ENCODE data around the gene HOXC10. TPM values are rescaled to one million over a fixed set of nuclear protein-coding genes. Genes with fewer than 3 reads are reported as not detected.

Gene HOXC10
- total and polyA plus RNA-seq, 4 experiments from 2014 or later, result not detected

- peak; percentile 76 to 87 (median 80) for DNase-seq
- peaks cover 9 to 42% (median 25%) of the 10 kb centered on the region in 4 donors for H3K4me1 Mint-ChIP-seq
- H3K27me3 Mint-ChIP-seq, result peaks cover 70 to 85% of the 10 kb centered on the region in 2 donors
- peaks cover 0 to 2% (median 0%) of the 10 kb centered on the region in 8 donors for H3K9me3 Mint-ChIP-seq
- H3K36me3 Mint-ChIP-seq, result no peaks in the 10 kb centered on the region
- Histone ChIP-seq H3K27me3 (ENCODE audit: insufficient read depth, low read length) (peaks cover 84% of the 10 kb centered on the region), H3K4me3 (ENCODE audit: low read length in 2 of 2) (peak overlapping the region in 1 of 2 donors; percentile 44), H3K27ac (ENCODE audit: low read depth, low read length) (no peak overlapping the region), H3K36me3 (ENCODE audit: insufficient read depth, low read length) (no peaks in the 10 kb centered on the region), H3K9me3 (ENCODE audit: control insufficient read depth in 1 of 2, low read length in 2 of 2) (no peaks in the 10 kb centered on the region), H3K4me1 (ENCODE audit: insufficient read depth, low read length) (peaks cover 19% of the 10 kb centered on the region)
- ChIA-PET CTCF (ENCODE audit: partially characterized antibody) (interaction anchor here (0.6 to 6.9 kb wide), 11 partner anchors 11 to 347 kb away, joined by 3 to 109 read pairs (median 5); partner anchors contain the start of gene SMUG1), POLR2A (ENCODE audit: partially characterized antibody) (interaction anchor here (1.0 to 4.2 kb wide), 4 partner anchors 9 to 201 kb away, joined by 3 to 19 read pairs (median 7); no protein-coding TSS in a partner anchor)
- peak overlapping the region; percentile 64 to 92 (median 79) for H3K4me3 Mint-ChIP-seq
- H3K27ac Mint-ChIP-seq, result peak overlapping the region in 5 of 7 donors; percentile 5 to 58 (median 18)
- intact Hi-C loops (cut with micrococcal nuclease), result loop anchor here (1.0 to 5.0 kb wide), 6 partner anchors 21 to 371 kb away; no protein-coding TSS in a partner anchor
These were observed 21.1 kb downstream of the HOXC10 start for GRCh38 chr12:54005853-54006558.

- Histone ChIP-seq H3K9me3 (ENCODE audit: control insufficient read depth in 1 of 2, low read length in 2 of 2) (no peaks in the 10 kb centered on the region), H3K4me1 (ENCODE audit: insufficient read depth, low read length) (peaks cover 19% of the 10 kb centered on the region), H3K27ac (ENCODE audit: low read depth, low read length) (no peak overlapping the region), H3K4me3 (ENCODE audit: low read length in 2 of 2) (peak overlapping the region in 1 of 2 donors; percentile 44), H3K36me3 (ENCODE audit: insufficient read depth, low read length) (no peaks in the 10 kb centered on the region), H3K27me3 (ENCODE audit: insufficient read depth, low read length) (peaks cover 83% of the 10 kb centered on the region)
- intact Hi-C loops (cut with micrococcal nuclease), result loop anchor here (1.0 to 5.0 kb wide), 6 partner anchors 20 to 371 kb away; no protein-coding TSS in a partner anchor
- H3K27ac Mint-ChIP-seq, result peak overlapping the region in 2 of 7 donors; percentile 18 to 22
- ChIA-PET CTCF (ENCODE audit: partially characterized antibody) (interaction anchor here (1.0 to 6.9 kb wide), 10 partner anchors 10 to 212 kb away, joined by 3 to 109 read pairs (median 10); partner anchors contain the start of genes HOXC5 and SMUG1), POLR2A (ENCODE audit: partially characterized antibody) (interaction anchor here (1.0 to 4.2 kb wide), 5 partner anchors 10 to 209 kb away, joined by 3 to 19 read pairs (median 5); no protein-coding TSS in a partner anchor)
- peaks cover 16 to 48% (median 30%) of the 10 kb centered on the region in 4 donors for H3K4me1 Mint-ChIP-seq
- H3K4me3 Mint-ChIP-seq, result peak overlapping the region; percentile 64 to 92 (median 79)
- no peaks in the 10 kb centered on the region for H3K36me3 Mint-ChIP-seq
- H3K9me3 Mint-ChIP-seq, result peaks cover 0 to 2% (median 0%) of the 10 kb centered on the region in 8 donors
- DNase-seq, result no peak
- peaks cover 73 to 85% of the 10 kb centered on the region in 2 donors for H3K27me3 Mint-ChIP-seq
These were observed 21.7 kb downstream of the HOXC10 start for GRCh38 chr12:54006559-54007220.

DNA sequence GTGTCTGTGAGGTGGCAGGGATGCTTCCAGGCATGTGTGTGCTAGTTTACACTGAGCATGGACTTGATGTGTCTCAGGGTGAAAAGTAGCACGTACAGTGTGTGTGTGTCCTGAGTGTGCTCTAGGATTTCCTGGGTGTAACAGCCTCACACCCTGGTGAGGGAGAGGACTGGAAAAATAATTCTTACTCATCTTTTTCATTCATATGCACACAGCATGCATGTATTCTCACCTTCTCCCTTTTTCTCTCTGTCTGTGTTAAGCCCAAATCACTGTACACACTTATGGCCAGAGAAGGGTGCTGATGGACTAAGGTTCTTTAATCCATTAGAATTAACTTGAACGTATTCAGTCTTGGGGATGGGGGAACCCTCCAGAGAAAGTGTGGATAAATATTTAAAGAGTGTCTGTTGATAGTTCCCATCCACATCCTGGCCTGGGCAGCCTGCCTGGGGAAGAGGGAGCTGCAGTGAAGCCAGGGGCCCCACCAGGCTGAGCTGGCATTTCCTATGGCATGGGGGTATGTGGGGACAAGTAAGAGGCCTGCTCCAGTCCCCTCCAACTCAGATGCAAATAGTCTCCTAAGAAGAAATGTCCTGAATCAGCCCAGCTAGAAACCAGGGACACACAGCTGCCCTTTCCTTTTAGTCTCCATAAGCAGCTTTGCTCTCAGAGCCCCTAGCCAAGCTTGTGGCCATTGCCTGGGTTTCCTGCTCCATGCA is 22.8 kb downstream of the HOXC10 start:
- H3K4me1 ChIP-seq (ENCODE audit: insufficient read depth, low read length), result peaks cover 19% of the 10 kb centered on the region
- no peak for DNase-seq
- H3K9me3 Mint-ChIP-seq, result peaks cover 0 to 2% (median 0%) of the 10 kb centered on the region in 8 donors
- no peaks in the 10 kb centered on the region for H3K36me3 ChIP-seq (ENCODE audit: insufficient read depth, low read length)
- H3K27ac ChIP-seq (ENCODE audit: low read depth, low read length), result no peak overlapping the region
- peaks cover 68 to 84% of the 10 kb centered on the region in 2 donors for H3K27me3 Mint-ChIP-seq
- no peaks in the 10 kb centered on the region for H3K9me3 ChIP-seq (ENCODE audit: control insufficient read depth in 1 of 2, low read length in 2 of 2)
- H3K4me3 Mint-ChIP-seq, result peak overlapping the region in 4 of 8 donors; percentile 17 to 68 (median 30)
- intact Hi-C loops (cut with micrococcal nuclease), result loop anchor here (2.0 to 5.0 kb wide), 2 partner anchors 19 to 370 kb away; no protein-coding TSS in a partner anchor
- no peak overlapping the region for H3K4me3 ChIP-seq (ENCODE audit: low read length in 2 of 2)
- H3K4me1 Mint-ChIP-seq, result peaks cover 16 to 52% (median 30%) of the 10 kb centered on the region in 4 donors
- H3K27ac Mint-ChIP-seq, result peak overlapping the region in 1 of 7 donors; percentile 35
- CTCF ChIA-PET (ENCODE audit: partially characterized antibody), result interaction anchor here (1.0 to 6.9 kb wide), 9 partner anchors 9 to 207 kb away, joined by 3 to 109 read pairs (median 6); partner anchors contain the start of genes HOXC5 and SMUG1
- peaks cover 75% of the 10 kb centered on the region for H3K27me3 ChIP-seq (ENCODE audit: insufficient read depth, low read length)
- H3K36me3 Mint-ChIP-seq, result no peaks in the 10 kb centered on the region
- POLR2A ChIA-PET (ENCODE audit: partially characterized antibody), result interaction anchor here (1.0 to 4.2 kb wide), 5 partner anchors 9 to 208 kb away, joined by 3 to 19 read pairs (median 5); partner anchors contain the start of gene SMUG1

DNA sequence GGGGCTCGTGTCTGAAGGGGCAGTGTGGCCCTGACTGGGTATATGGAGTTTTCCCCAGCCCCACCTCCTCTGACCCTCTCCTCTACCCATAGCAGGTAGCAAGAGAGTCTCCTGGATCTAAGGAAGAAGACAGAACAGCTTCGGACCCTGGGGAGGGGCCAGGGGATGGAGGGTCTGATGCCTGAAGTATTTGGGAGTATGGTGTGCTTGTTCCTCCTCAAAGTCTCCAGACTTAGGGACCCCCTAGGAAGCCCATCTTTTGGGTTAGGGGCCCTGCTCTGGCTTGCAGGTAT is 23.3 kb downstream of the HOXC10 start:
- Mint-ChIP-seq H3K9me3 (peaks cover 0 to 2% (median 0%) of the 10 kb centered on the region in 8 donors), H3K36me3 (no peaks in the 10 kb centered on the region), H3K27me3 (peaks cover 67 to 84% of the 10 kb centered on the region in 2 donors), H3K4me3 (peak overlapping the region in 3 of 8 donors; percentile 30 to 68 (median 51)), H3K4me1 (peaks cover 16 to 52% (median 30%) of the 10 kb centered on the region in 4 donors), H3K27ac (no peak overlapping the region)
- H3K4me1 ChIP-seq (ENCODE audit: insufficient read depth, low read length), result peaks cover 19% of the 10 kb centered on the region
- H3K4me3 ChIP-seq (ENCODE audit: low read length in 2 of 2), result no peak overlapping the region
- H3K36me3 ChIP-seq (ENCODE audit: insufficient read depth, low read length), result no peaks in the 10 kb centered on the region
- H3K27ac ChIP-seq (ENCODE audit: low read depth, low read length), result no peak overlapping the region
- POLR2A ChIA-PET (ENCODE audit: partially characterized antibody), result interaction anchor here (1.0 to 4.2 kb wide), 4 partner anchors 9 to 193 kb away, joined by 5 to 19 read pairs (median 6); partner anchors contain the start of gene SMUG1
- H3K27me3 ChIP-seq (ENCODE audit: insufficient read depth, low read length), result peaks cover 75% of the 10 kb centered on the region
- DNase-seq, result no peak
- intact Hi-C loops (cut with micrococcal nuclease), result loop anchor here (5.0 kb wide), 1 partner anchor 369 kb away; no protein-coding TSS in a partner anchor
- CTCF ChIA-PET (ENCODE audit: partially characterized antibody), result interaction anchor here (1.0 to 6.9 kb wide), 8 partner anchors 8 to 207 kb away, joined by 3 to 109 read pairs (median 19); partner anchors contain the start of genes HOXC5 and SMUG1
- H3K9me3 ChIP-seq (ENCODE audit: control insufficient read depth in 1 of 2, low read length in 2 of 2), result no peaks in the 10 kb centered on the region

DNA sequence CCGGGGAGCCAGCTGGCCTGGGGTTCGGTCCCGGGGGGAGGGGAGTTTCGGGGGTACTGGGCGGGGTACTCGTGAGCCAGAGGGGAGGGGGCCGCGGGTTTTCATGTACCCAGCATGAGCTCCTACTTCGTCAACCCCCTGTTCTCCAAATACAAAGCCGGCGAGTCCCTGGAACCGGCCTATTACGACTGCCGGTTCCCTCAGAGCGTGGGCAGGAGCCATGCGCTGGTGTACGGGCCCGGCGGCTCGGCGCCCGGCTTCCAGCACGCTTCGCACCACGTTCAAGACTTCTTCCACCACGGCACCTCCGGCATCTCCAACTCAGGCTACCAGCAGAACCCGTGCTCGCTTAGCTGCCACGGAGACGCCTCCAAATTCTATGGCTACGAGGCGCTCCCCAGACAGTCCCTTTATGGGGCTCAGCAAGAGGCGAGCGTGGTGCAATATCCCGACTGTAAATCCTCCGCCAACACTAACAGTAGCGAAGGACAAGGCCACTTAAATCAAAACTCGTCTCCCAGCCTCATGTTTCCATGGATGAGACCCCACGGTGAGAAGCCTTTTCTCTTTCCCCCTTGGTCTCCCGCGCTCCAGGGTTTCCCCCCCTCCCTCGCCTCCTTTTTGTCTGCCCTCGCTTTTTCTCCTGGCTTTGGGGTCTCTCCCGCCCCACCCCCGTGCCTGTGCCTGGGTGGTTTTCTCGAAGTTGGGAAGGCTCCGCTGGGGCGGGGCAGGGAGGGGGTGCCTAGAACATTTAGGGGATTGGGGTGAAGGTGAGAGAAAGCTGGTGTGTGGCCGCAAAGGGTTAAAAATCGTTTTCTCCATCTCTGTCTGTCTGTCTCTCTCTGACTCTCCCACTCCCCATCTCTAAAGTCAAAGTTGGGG is 24.5 kb downstream of the HOXC10 start:
- peak in 1 of 5 donors; percentile 40 for DNase-seq
- POLR2A ChIA-PET (ENCODE audit: partially characterized antibody), result interaction anchor here (0.7 to 4.2 kb wide), 6 partner anchors 8 to 207 kb away, joined by 3 to 19 read pairs (median 6); partner anchors contain the start of genes HOXC9 and SMUG1
- H3K27ac ChIP-seq (ENCODE audit: low read depth, low read length), result no peak overlapping the region
- Mint-ChIP-seq H3K9me3 (peaks cover 0 to 2% (median 0%) of the 10 kb centered on the region in 8 donors), H3K27ac (peak overlapping the region in 2 of 7 donors; percentile 61 to 78), H3K4me3 (peak overlapping the region; percentile 1 to 89 (median 68)), H3K4me1 (peaks cover 16 to 56% (median 30%) of the 10 kb centered on the region in 4 donors), H3K27me3 (peaks cover 62 to 81% of the 10 kb centered on the region in 2 donors), H3K36me3 (no peaks in the 10 kb centered on the region)
- H3K36me3 ChIP-seq (ENCODE audit: insufficient read depth, low read length), result no peaks in the 10 kb centered on the region
- intact Hi-C loops (cut with micrococcal nuclease), result loop anchor here (5.0 kb wide), 1 partner anchor 368 kb away; no protein-coding TSS in a partner anchor
- H3K4me3 ChIP-seq (ENCODE audit: low read length in 2 of 2), result no peak overlapping the region
- peaks cover 23% of the 10 kb centered on the region for H3K4me1 ChIP-seq (ENCODE audit: insufficient read depth, low read length)
- H3K9me3 ChIP-seq (ENCODE audit: control insufficient read depth in 1 of 2, low read length in 2 of 2), result no peaks in the 10 kb centered on the region
- CTCF ChIA-PET (ENCODE audit: partially characterized antibody), result interaction anchor here (1.2 to 6.9 kb wide), 7 partner anchors 13 to 206 kb away, joined by 3 to 109 read pairs (median 32); partner anchors contain the start of genes HOXC5 and SMUG1
- peaks cover 77% of the 10 kb centered on the region for H3K27me3 ChIP-seq (ENCODE audit: insufficient read depth, low read length)

Data from CD4-positive, alpha-beta memory T cell (primary cell).